Stimulated activated naive CD8-positive, alpha-beta T cell treated with anti-CD3 and anti-CD28 coated beads, Interleukin-15, amount 100 ng/mL, for 72 hours (primary cell): Measurements from ENCODE around the gene BMX.

Source experiments
- ATAC-seq: fragments of 150-1000 bp; cut with Tn5 transposase; 2 replicates; pipeline ENCODE4 v1.10.0; 2021; ENCODE audit warnings: mild to moderate bottlenecking, moderate library complexity
- DNase-seq, 2 donors: peaks; one replicate each; pipeline ENCODE4 v3.0.0; 2021 to 2022
- H3K27ac Mint-ChIP-seq, 2 donors: one replicate each; pipeline ENCODE4 v1.8.0; 2022; ENCODE audit warnings: mild to moderate bottlenecking in 2 of 2, mixed read lengths in 2 of 2, moderate library complexity in 2 of 2
- H3K27me3 Mint-ChIP-seq: one replicate; pipeline ENCODE4 v1.8.0; 2022; ENCODE audit warnings: mixed read lengths
- H3K4me1 Mint-ChIP-seq: one replicate; pipeline ENCODE4 v1.8.0; 2022; ENCODE audit warnings: mild to moderate bottlenecking, mixed read lengths
- H3K4me3 Mint-ChIP-seq, 2 donors: one replicate each; pipeline ENCODE4 v1.8.0; 2022; ENCODE audit warnings: mild to moderate bottlenecking in 2 of 2, mixed read lengths in 2 of 2, moderate library complexity in 1 of 2
- H3K9me3 Mint-ChIP-seq, 2 donors: one replicate each; pipeline ENCODE4 v1.8.0; 2022; ENCODE audit warnings: mixed read lengths in 2 of 2

BMX gene

GRCh38 chrX:15529165-15529564 is 28.6 kb downstream of the BMX start:
- Mint-ChIP-seq H3K4me3 (no peak overlapping the region), H3K27ac (no peak overlapping the region), H3K4me1 (no peaks in the 10 kb centered on the region), H3K9me3 (no peaks in the 10 kb centered on the region), H3K27me3 (no peaks in the 10 kb centered on the region)
- ATAC-seq: no peak
- no peak for DNase-seq

GRCh38 chrX:15530318-15530717 is 29.7 kb downstream of the BMX start:
- Mint-ChIP-seq H3K27me3 (no peaks in the 10 kb centered on the region), H3K4me3 (no peak overlapping the region), H3K4me1 (no peaks in the 10 kb centered on the region), H3K9me3 (no peaks in the 10 kb centered on the region), H3K27ac (no peak overlapping the region)
- ATAC-seq: no peak
- DNase-seq: no peak

GRCh38 chrX:15546745-15547144 is 46.1 kb downstream of the BMX start:
- DNase-seq (no peak), ATAC-seq (no peak)
- Mint-ChIP-seq H3K27me3 (no peaks in the 10 kb centered on the region), H3K4me1 (no peaks in the 10 kb centered on the region), H3K4me3 (no peak overlapping the region), H3K9me3 (no peaks in the 10 kb centered on the region), H3K27ac (no peak overlapping the region)

- H3K9me3 Mint-ChIP-seq: no peaks in the 10 kb centered on the region
- ATAC-seq (no peak), DNase-seq (no peak)
- H3K27ac Mint-ChIP-seq: no peak overlapping the region
- H3K27me3 Mint-ChIP-seq: no peaks in the 10 kb centered on the region
- no peak overlapping the region for H3K4me3 Mint-ChIP-seq
- no peaks in the 10 kb centered on the region for H3K4me1 Mint-ChIP-seq
Observed at GRCh38 chrX:15547356-15547755, 46.7 kb downstream of the BMX start.

GRCh38 chrX:15549189-15550012 is 48.8 kb downstream of the BMX start:
- H3K4me3 Mint-ChIP-seq: no peak overlapping the region
- no peak overlapping the region for H3K27ac Mint-ChIP-seq
- ATAC-seq (no peak), DNase-seq (no peak)
- H3K9me3 Mint-ChIP-seq: no peaks in the 10 kb centered on the region
- no peaks in the 10 kb centered on the region for H3K27me3 Mint-ChIP-seq
- H3K4me1 Mint-ChIP-seq: no peaks in the 10 kb centered on the region

- Mint-ChIP-seq H3K4me1 (no peaks in the 10 kb centered on the region), H3K27me3 (no peaks in the 10 kb centered on the region), H3K27ac (no peak overlapping the region), H3K9me3 (no peaks in the 10 kb centered on the region), H3K4me3 (no peak overlapping the region)
- ATAC-seq: no peak
- DNase-seq: no peak
Observed at GRCh38 chrX:15559227-15559626, 58.6 kb downstream of the BMX start.

- Mint-ChIP-seq H3K4me3 (no peak overlapping the region), H3K27ac (no peak overlapping the region), H3K27me3 (peaks cover 1% of the 10 kb centered on the region), H3K4me1 (no peaks in the 10 kb centered on the region), H3K9me3 (no peaks in the 10 kb centered on the region)
- no peak for ATAC-seq
- DNase-seq: no peak
Observed at GRCh38 chrX:15560924-15561323, 60.3 kb downstream of the BMX start.

- Mint-ChIP-seq H3K27me3 (peaks cover 17% of the 10 kb centered on the region), H3K4me1 (no peaks in the 10 kb centered on the region), H3K27ac (no peak overlapping the region), H3K4me3 (no peak overlapping the region), H3K9me3 (no peaks in the 10 kb centered on the region)
- ATAC-seq (no peak), DNase-seq (no peak)
Observed at GRCh38 chrX:15563056-15563455, 62.4 kb downstream of the BMX start.

GRCh38 chrX:15564981-15565579 is 64.5 kb downstream of the BMX start:
- H3K4me1 Mint-ChIP-seq: no peaks in the 10 kb centered on the region
- H3K4me3 Mint-ChIP-seq: no peak overlapping the region
- ATAC-seq (peak; percentile 72), DNase-seq (peak; percentile 2 to 18)
- H3K9me3 Mint-ChIP-seq: no peaks in the 10 kb centered on the region
- H3K27ac Mint-ChIP-seq: no peak overlapping the region
- peaks cover 17% of the 10 kb centered on the region for H3K27me3 Mint-ChIP-seq

- no peaks in the 10 kb centered on the region for H3K9me3 Mint-ChIP-seq
- no peak for ATAC-seq
- H3K27me3 Mint-ChIP-seq: peaks cover 17% of the 10 kb centered on the region
- H3K27ac Mint-ChIP-seq: peak overlapping the region in 1 of 2 donors; percentile 79
- H3K4me3 Mint-ChIP-seq: no peak overlapping the region
- no peak for DNase-seq
- H3K4me1 Mint-ChIP-seq: no peaks in the 10 kb centered on the region
Observed at GRCh38 chrX:15566244-15566643, 65.6 kb downstream of the BMX start.

GRCh38 chrX:15567267-15567666 is 66.7 kb downstream of the BMX start:
- H3K27ac Mint-ChIP-seq: peak overlapping the region in 1 of 2 donors; percentile 71

GRCh38 chrX:15567886-15568616 is 67.4 kb downstream of the BMX start:
- H3K27me3 Mint-ChIP-seq: peaks cover 17% of the 10 kb centered on the region
- DNase-seq: no peak
- no peak overlapping the region for H3K27ac Mint-ChIP-seq

More at GRCh38 chrX:15567267-15567666, 66.7 kb downstream of the BMX start:
- H3K4me3 Mint-ChIP-seq: no peak overlapping the region
- no peaks in the 10 kb centered on the region for H3K4me1 Mint-ChIP-seq
- H3K9me3 Mint-ChIP-seq: no peaks in the 10 kb centered on the region
- DNase-seq (no peak), ATAC-seq (no peak)
- peaks cover 17% of the 10 kb centered on the region for H3K27me3 Mint-ChIP-seq

GRCh38 chrX:15570145-15570544 is 69.5 kb downstream of the BMX start:
- DNase-seq (no peak), ATAC-seq (no peak)
- no peak overlapping the region for H3K27ac Mint-ChIP-seq
- H3K4me3 Mint-ChIP-seq: no peak overlapping the region
- no peaks in the 10 kb centered on the region for H3K9me3 Mint-ChIP-seq
- peaks cover 17% of the 10 kb centered on the region for H3K27me3 Mint-ChIP-seq
- no peaks in the 10 kb centered on the region for H3K4me1 Mint-ChIP-seq

More at GRCh38 chrX:15567886-15568616, 67.4 kb downstream of the BMX start:
- no peaks in the 10 kb centered on the region for H3K4me1 Mint-ChIP-seq
- no peak for ATAC-seq
- H3K4me3 Mint-ChIP-seq: no peak overlapping the region
- H3K9me3 Mint-ChIP-seq: no peaks in the 10 kb centered on the region

- Mint-ChIP-seq H3K27me3 (peaks cover 8% of the 10 kb centered on the region), H3K4me3 (no peak overlapping the region), H3K4me1 (no peaks in the 10 kb centered on the region), H3K27ac (no peak overlapping the region), H3K9me3 (no peaks in the 10 kb centered on the region)
- DNase-seq: no peak
- no peak for ATAC-seq
Observed at GRCh38 chrX:15574017-15574416, 73.4 kb downstream of the BMX start.

GRCh38 chrX:15576019-15576418 is 75.4 kb downstream of the BMX start:
- Mint-ChIP-seq H3K4me1 (no peaks in the 10 kb centered on the region), H3K9me3 (no peaks in the 10 kb centered on the region), H3K4me3 (no peak overlapping the region), H3K27me3 (peaks cover 8% of the 10 kb centered on the region), H3K27ac (no peak overlapping the region)
- DNase-seq (no peak), ATAC-seq (no peak)
